DOHH2 (cell line): Measurements from ENCODE around the gene GPR107.

ENCODE experiments used
- H3F3A ChIP-seq: fragments of 200-600 bp; sonication (generic), shearing (Covaris generic); 2 replicates; pipeline ENCODE4 v1.6.0; 2016; ENCODE audit warnings: antibody characterized with exemption, mild to moderate bottlenecking; ENCODE audit not compliant: control insufficient read depth, insufficient read depth
- H3K27ac ChIP-seq: fragments of 200-600 bp; sonication (generic); 2 replicates; pipeline ENCODE4 v1.5.1; 2014; ENCODE audit warnings: low read depth, mild to moderate bottlenecking, low read length, moderate library complexity
- H3K27me3 ChIP-seq: fragments of 200-600 bp; sonication (generic); 2 replicates; pipeline ENCODE4 v1.6.1; 2014; ENCODE audit warnings: mild to moderate bottlenecking, low read length, mixed read lengths; ENCODE audit not compliant: control insufficient read depth
- H3K36me3 ChIP-seq: fragments of 200-600 bp; sonication (generic); 2 replicates; pipeline ENCODE4 v1.6.1; 2014; ENCODE audit warnings: mild to moderate bottlenecking, low read length, moderate library complexity, mixed read lengths; ENCODE audit not compliant: control insufficient read depth
- H3K4me1 ChIP-seq: fragments of 200-600 bp; sonication (generic); 2 replicates; pipeline ENCODE4 v1.6.1; 2014; ENCODE audit warnings: mild to moderate bottlenecking, low read length, mixed read lengths; ENCODE audit not compliant: control insufficient read depth
- H3K4me2 ChIP-seq: fragments of 200-600 bp; sonication (generic); 2 replicates; pipeline ENCODE4 v1.6.0; 2014; ENCODE audit warnings: mild to moderate bottlenecking, low read length, moderate library complexity
- H3K4me3 ChIP-seq: fragments of 200-600 bp; sonication (generic); 2 replicates; pipeline ENCODE4 v1.5.1; 2014; ENCODE audit warnings: mild to moderate bottlenecking, low read length, mixed read lengths
- H3K79me2 ChIP-seq: fragments of 200-600 bp; sonication (generic); 2 replicates; pipeline ENCODE4 v1.6.1; 2014; ENCODE audit warnings: mild to moderate bottlenecking, low read length, mixed read lengths; ENCODE audit not compliant: control insufficient read depth
- H3K9me2 ChIP-seq: fragments of 200-600 bp; sonication (generic); replicated peaks from 2 replicates; pipeline ENCODE4 v1.6.1; 2014; ENCODE audit warnings: mild to moderate bottlenecking, low read length, mixed read lengths; ENCODE audit not compliant: control insufficient read depth
- H3K9me3 ChIP-seq: fragments of 200-600 bp; sonication (generic); 2 replicates; pipeline ENCODE4 v1.6.1; 2014; ENCODE audit warnings: antibody characterized with exemption, low read length, mixed read lengths; ENCODE audit not compliant: control insufficient read depth, insufficient read depth
- H4K20me1 ChIP-seq: fragments of 200-600 bp; sonication (generic); 2 replicates; pipeline ENCODE4 v1.6.0; 2014; ENCODE audit warnings: low read depth, mild to moderate bottlenecking, antibody characterized with exemption, low read length, moderate library complexity; ENCODE audit not compliant: control insufficient read depth, insufficient read depth
- EZH2phosphoT487 ChIP-seq: fragments of 200-600 bp; sonication (generic); IDR thresholded peaks from 2 replicates; pipeline ENCODE4 v1.6.1; 2017; ENCODE audit warnings: borderline replicate concordance, mild to moderate bottlenecking, antibody characterized with exemption, low read length, moderate library complexity, mixed read lengths
- TF ChIP-seq, protein P1 (sequence below): fragments of 200-600 bp; sonication (generic); IDR thresholded peaks from one replicate; pipeline ENCODE4 v1.5.1; 2014; ENCODE audit warnings: antibody characterized with exemption, mild to moderate bottlenecking, low read depth, low read length; ENCODE audit not compliant: poor library complexity, severe bottlenecking

Gene GPR107

DNA sequence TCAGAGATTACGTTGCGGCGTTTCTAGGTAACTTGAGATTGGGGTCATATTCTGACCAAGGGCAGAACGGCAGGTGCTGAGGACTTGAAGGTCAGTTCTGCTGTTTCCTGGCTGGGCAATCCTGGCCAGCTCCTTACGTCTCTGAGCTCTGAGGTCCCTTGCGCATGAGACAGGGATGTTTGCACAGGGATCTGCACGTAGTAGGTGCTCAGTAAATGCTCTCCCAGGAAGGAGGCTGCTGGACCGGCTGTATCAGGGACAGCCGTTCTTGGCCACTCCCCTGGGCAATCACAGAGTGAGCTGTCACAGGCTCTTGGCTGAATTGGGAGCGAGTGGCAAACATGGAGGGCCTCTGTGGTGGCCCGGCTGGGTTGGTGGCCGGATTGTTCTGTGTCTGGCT is 126.8 kb downstream of the GPR107 start:
- H3K79me2 ChIP-seq: no peaks in the 10 kb centered on the region

DNA sequence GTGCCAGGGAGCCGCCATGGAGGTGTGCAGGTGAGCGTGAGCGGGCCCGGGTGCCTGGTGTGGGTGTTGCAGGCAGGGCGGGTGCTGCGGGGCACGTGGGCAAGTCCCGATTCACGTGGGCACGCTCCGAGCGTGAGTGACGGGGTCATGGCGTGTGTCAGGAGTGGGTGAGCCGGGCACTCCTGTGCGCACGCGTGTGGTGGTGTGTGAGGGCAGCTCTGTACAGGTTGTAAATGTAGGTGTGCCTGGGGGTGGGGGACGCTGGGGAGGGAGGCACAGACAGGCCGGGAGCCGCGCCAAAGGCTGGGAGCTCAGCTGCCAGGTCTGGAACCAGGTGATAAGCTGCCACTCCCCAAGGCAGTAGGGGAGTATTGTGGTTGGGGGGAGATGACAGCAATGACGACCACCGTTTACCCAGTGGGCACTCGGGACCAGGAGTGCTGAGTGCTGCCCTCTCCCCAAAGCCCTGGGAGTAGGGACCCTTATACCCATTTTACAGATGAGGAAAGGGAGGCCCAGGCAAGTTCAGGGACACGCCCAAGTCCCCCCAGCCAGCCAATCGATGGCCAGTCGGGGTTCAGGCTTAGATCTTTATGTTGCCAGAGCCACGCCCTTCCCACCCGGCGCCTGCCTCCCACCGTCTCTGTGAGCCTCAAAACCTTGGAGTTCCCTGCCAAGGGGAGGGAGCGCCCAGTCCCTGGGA is 128.1 kb downstream of the GPR107 start:
- H3K36me3 ChIP-seq: no peaks in the 10 kb centered on the region
- no peaks in the 10 kb centered on the region for H3K79me2 ChIP-seq
- H3K4me1 ChIP-seq: no peaks in the 10 kb centered on the region
- no peaks in the 10 kb centered on the region for H3K9me2 ChIP-seq
- H3K27me3 ChIP-seq: no peaks in the 10 kb centered on the region
- H3F3A ChIP-seq: no peaks in the 10 kb centered on the region
- no peaks in the 10 kb centered on the region for H4K20me1 ChIP-seq
- no peak overlapping the region for H3K4me3 ChIP-seq
- H3K27ac ChIP-seq: no peak overlapping the region
- H3K4me2 ChIP-seq: no peak overlapping the region
- TF ChIP-seq, protein P1, sequence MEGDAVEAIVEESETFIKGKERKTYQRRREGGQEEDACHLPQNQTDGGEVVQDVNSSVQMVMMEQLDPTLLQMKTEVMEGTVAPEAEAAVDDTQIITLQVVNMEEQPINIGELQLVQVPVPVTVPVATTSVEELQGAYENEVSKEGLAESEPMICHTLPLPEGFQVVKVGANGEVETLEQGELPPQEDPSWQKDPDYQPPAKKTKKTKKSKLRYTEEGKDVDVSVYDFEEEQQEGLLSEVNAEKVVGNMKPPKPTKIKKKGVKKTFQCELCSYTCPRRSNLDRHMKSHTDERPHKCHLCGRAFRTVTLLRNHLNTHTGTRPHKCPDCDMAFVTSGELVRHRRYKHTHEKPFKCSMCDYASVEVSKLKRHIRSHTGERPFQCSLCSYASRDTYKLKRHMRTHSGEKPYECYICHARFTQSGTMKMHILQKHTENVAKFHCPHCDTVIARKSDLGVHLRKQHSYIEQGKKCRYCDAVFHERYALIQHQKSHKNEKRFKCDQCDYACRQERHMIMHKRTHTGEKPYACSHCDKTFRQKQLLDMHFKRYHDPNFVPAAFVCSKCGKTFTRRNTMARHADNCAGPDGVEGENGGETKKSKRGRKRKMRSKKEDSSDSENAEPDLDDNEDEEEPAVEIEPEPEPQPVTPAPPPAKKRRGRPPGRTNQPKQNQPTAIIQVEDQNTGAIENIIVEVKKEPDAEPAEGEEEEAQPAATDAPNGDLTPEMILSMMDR: no peak
- no peak for TF ChIP-seq EZH2phosphoT487
- H3K9me3 ChIP-seq: no peaks in the 10 kb centered on the region

More for the DNA sequence above, 126.8 kb downstream of the GPR107 start:
- H3K36me3 ChIP-seq: no peaks in the 10 kb centered on the region
- no peaks in the 10 kb centered on the region for H3K4me1 ChIP-seq
- H4K20me1 ChIP-seq: no peaks in the 10 kb centered on the region
- no peak overlapping the region for H3K4me2 ChIP-seq
- TF ChIP-seq, protein P1: no peak
- TF ChIP-seq EZH2phosphoT487: no peak
- H3K27me3 ChIP-seq: no peaks in the 10 kb centered on the region
- H3K27ac ChIP-seq: no peak overlapping the region
- H3K4me3 ChIP-seq: no peak overlapping the region
- H3F3A ChIP-seq: no peaks in the 10 kb centered on the region
- no peaks in the 10 kb centered on the region for H3K9me3 ChIP-seq
- no peaks in the 10 kb centered on the region for H3K9me2 ChIP-seq

DNA sequence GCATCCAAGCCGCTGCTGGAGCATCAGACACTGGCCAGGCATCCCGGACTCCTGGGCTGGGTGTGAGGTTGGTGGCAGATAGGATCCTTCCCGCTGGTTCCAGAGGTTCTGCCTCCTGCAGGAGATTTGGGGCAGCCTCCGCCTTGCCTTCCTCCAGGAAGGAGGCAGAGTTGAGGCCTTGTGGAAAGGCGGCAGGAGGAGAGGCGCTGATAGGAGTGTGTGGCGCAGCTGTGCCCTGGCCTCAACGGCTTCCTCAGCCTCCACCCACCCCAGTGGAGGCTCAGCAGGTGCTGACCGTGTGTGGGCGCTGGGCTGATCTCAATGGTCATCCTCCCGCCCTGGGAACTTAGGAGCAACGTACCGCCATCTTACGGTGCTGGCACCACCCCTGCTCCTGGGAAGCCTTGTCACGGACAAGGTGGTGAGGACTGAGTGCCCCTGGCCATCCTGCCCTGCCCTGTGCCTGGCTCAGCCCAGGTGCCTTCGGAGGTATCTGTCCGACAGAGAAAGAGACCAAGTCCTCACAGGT is 128.7 kb downstream of the GPR107 start:
- no peaks in the 10 kb centered on the region for H3K79me2 ChIP-seq
- no peak overlapping the region for H3K4me3 ChIP-seq
- no peaks in the 10 kb centered on the region for H4K20me1 ChIP-seq
- no peak overlapping the region for H3K4me2 ChIP-seq
- no peaks in the 10 kb centered on the region for H3K27me3 ChIP-seq
- H3K36me3 ChIP-seq: no peaks in the 10 kb centered on the region
- H3K9me2 ChIP-seq: no peaks in the 10 kb centered on the region
- TF ChIP-seq EZH2phosphoT487: no peak
- TF ChIP-seq, protein P1: no peak
- H3K4me1 ChIP-seq: no peaks in the 10 kb centered on the region
- no peak overlapping the region for H3K27ac ChIP-seq
- no peaks in the 10 kb centered on the region for H3K9me3 ChIP-seq
- H3F3A ChIP-seq: no peaks in the 10 kb centered on the region
